ENCODE data around the gene SAPCD1.
A peak's percentile ranks its signal among the peaks of the same experiment; 100 is the strongest.

Gene SAPCD1

DNA sequence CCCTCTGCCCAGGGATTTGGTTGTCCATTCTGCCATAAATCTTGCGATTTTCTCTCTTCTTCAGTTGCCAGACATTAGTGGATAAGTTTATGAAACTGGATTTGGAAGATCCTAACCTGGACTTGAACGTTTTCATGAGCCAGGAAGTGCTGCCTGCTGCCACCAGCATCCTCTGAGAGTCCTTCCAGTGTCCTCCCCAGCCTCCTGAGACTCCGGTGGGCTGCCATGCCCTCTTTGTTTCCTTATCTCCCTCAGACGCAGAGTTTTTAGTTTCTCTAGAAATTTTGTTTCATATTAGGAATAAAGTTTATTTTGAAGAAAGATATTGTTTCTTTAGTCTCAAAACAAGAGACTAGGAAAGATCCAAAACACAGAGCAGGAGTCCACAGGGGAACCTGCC, at the start of gene SAPCD1:
Gene SAPCD1 (plus strand): TSS at position 301 of the 400 bp plus-strand sequence. CDS start 399 bp downstream, outside the sequence.
- no peak for DNase-seq

DNA sequence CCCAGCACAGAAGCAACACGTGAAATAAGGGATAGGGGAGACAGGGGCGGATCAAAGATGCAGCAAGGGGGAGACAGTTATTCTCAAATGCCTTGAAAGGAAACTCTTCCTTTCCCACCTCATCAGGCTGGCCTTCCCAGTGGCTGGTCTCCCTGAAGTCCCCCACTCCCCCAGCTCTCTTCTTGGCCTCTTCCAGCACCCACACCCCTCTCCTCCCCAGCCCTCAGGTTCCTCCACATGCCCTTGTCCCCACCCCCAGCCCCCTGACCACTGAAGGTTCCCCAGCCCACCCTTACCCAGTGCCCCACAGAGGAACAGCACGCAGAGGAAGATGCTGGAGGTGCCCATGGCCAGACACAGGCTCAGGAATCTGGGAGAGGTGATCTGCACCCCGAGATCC, 49.0 kb upstream of the SAPCD1 start:
- DNase-seq: no peak

- no peak for DNase-seq
These were observed 48.3 kb upstream of the SAPCD1 start for GRCh38 chr6:31713991-31714684.

- peak; percentile 8 to 38 for DNase-seq
These were observed 47.2 kb upstream of the SAPCD1 start, which contains the start of gene LY6G6D for GRCh38 chr6:31715022-31715958. TSS of gene LY6G6D (plus strand) at chr6:31715348. CDS start at chr6:31715356, 8 bp downstream.

GRCh38 chr6:31717499-31718222, 44.8 kb upstream of the SAPCD1 start:
- DNase-seq: no peak

DNA sequence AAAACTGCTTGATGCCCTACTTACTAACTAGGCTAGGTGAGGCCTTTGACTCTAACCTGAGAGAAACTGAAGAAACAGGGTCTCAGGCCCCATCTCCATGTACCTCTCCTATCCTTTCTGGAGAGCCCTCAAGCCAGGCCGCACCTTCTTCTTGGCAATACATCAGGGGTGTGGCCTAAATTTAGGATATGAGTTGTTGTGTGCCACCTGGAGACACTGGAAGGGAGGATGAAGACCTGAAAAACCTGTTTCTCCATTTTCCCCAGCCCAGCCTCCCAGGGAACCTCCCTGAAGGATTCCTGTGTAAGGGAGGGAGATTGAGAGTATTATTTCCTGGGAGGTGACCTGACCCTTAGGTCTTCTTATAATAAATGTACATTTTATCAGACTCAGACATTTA, 44.2 kb upstream of the SAPCD1 start:
- no peak for DNase-seq

- no peak for DNase-seq
These were observed 43.5 kb upstream of the SAPCD1 start for GRCh38 chr6:31719001-31719400.

DNA sequence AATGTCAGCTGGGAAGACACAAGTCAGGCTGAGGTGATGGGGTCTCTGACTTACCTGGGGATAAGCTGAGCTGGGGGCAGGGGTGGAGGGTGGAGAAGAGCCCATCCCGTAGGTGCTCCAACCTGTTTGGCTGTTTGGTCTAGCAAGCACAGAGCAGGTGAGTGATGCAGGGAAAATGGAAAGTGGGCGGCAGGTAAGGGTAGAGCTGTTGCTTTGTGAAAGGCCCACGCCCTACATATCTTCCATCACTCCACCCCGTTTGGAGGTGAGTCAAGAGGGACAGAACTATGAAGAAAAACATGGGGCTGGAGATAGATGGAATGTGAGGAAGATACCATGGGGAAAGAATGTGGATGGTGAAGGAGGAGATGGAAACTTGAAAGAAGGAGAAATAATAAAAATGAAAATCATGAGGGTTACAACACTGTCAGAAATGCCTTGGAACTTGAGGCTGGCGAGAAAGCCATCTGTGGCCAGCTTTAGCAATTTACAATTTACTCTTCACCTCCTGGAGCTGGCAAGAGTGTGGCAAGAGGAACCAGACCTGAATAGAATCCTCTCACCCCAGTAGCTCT, 42.2 kb upstream of the SAPCD1 start:
- no peak for DNase-seq

DNA sequence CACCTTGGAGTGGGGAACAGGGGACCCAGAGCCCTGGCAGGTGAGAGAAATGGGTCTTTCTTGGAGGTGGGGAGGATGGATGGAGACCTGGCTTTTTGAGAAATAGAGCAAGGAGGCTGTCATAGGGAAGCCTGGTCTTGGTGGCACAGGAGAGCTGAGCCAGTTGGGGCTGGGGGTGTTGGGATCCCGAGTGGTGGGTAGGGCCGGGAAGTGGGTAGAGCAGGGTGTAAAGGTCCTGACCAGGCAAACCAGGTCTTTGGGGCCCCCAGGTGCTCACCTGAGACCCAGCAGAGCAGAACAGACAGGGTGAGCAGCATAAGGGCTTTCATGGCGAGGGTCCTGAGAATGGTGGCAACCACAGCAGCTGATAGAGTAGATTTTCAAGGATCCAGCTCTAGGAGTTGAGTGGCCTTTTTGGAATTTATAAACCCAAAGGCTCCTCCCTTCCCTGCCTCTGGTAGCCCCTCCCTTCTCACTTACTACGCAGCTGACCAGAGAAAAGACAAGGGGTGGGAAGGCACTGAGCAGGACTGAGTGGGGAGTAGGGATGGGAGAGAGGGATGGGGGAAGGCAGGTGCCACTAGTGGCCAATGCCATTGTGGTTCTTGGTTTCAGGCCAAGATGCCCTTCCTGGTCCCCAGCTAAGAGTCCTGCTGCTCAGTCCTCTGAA, 41.0 kb upstream of the SAPCD1 start, which contains the start of gene LY6G6C:
Gene LY6G6C (minus strand): TSS at position 396 of the 670 bp plus-strand sequence. CDS start 67 bp downstream, at position 329.
- DNase-seq: no peak

DNA sequence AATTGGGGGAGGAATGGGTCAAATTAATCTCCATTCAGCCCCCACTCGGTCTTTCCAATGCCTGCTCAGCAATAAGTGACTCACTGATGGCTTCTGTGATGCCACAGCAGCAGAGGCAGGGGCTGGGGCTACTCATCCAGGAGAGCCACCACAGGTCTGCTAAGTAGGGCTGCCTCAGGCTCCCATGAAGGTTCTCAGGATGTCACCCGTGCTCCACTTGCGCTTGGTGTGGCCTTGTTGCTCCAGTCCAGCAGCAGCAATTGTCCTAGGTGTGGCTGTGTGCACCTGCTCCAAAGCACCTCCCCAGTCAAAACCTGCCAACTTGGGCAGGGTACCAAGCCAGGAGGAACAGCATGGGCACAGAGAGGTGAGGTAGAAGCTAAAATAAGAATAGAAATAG, 40.3 kb upstream of the SAPCD1 start:
- no peak for DNase-seq

DNA sequence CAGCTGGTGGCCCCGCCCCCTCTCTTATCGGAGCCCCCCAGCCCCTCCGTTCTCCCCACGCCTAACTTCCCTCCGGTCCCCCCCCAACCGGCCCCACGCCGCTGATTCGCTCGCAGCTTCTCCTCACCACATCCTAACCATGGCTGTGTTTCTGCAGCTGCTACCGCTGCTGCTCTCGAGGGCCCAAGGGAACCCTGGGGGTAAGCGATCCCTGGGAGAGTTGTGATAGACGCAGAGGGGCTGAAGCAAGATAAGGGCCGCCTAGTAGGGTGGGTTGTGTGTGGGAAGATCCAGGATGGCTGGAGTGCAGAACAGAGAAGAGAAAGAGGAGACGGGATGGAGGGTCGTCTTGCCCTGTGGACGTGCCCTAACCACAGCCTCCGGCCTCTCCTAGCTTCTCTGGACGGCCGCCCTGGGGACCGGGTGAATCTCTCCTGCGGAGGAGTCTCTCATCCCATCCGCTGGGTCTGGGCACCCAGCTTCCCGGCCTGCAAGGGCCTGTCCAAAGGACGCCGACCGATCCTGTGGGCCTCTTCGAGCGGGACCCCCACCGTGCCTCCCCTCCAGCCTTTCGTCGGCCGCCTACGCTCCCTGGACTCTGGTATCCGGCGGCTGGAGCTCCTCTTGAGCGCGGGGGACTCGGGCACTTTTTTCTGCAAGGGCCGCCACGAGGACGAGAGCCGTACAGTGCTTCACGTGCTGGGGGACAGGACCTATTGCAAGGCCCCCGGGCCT, 39.0 kb upstream of the SAPCD1 start, which contains the start of gene MPIG6B:
Gene MPIG6B (plus strand): TSS at position 129 of the 735 bp plus-strand sequence. CDS start 11 bp downstream, at position 140.
- DNase-seq: no peak

- no peak for DNase-seq
These were observed 38.3 kb upstream of the SAPCD1 start for GRCh38 chr6:31723980-31724691.

DNA sequence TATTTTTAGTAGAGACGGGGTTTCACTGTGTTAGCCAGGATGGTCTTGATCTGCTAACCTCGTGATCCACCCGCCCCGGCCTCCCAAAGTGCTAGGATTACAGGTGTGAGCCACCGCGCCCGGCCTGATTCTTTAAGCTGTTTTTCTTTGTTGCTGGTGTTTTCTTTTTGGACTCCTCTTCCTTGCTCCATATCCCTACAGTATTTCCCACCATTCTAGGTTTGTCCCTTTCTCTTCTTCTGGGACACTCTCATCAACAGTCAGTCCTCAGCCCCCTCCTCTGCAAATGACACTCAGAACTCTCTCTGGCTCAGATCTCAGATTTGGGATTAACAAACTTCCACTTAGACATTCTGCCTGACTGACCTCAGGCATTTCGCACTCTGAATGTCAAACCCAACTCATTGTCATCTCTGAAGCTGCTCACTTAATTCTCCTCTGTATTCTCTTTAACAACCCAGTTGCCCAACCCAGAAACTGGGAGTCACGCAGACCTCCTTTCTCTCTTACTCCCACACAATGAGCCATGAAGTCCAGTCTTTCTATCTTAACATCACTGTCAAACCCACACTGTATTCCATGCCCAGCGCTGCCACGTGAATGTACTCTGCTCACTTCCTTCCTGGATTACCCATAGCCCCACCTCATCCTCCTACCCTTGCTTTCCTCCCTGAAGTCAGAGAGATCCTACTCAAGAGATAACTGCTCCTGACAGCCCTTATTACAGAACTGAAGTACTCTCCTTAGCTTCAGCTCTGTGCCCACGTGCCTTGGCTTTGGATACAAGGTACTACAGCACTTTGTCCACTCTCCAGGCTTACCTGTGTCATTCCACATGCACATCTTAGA, 36.7 kb upstream of the SAPCD1 start:
- DNase-seq: no peak

DNA sequence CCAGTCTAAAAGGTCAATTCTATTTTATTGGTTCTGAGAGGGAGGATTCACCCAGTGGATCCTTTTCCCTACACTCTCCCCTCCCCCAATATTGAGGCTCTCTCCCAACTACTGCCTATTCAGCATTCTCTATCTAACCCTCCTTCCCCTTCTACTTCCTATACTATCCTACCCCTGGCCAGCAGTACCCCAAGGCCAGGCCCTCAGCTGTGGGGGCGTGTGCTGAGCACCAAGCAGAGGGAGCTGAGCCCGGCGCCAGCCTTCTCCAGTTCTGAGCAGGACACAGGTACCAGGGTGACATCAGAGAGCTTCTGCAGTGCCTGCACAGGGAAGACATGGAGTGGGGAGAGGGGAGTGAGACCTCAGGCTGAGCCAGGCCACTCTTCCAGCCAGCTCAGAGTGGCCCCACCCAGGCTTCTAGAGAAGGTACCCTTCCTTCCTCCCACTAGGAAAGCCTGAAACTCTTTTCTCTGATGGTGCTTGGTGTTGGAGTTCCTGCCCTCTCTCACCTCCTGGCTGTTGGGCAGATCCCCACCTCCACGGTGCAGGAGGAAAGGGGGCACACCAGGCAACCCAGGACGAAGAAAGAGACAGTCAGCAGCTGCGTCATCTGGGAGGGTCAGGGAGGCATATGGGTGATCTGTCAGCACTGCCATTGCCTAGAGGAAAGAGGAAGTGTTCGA, 35.3 kb upstream of the SAPCD1 start:
- no peak for DNase-seq

DNA sequence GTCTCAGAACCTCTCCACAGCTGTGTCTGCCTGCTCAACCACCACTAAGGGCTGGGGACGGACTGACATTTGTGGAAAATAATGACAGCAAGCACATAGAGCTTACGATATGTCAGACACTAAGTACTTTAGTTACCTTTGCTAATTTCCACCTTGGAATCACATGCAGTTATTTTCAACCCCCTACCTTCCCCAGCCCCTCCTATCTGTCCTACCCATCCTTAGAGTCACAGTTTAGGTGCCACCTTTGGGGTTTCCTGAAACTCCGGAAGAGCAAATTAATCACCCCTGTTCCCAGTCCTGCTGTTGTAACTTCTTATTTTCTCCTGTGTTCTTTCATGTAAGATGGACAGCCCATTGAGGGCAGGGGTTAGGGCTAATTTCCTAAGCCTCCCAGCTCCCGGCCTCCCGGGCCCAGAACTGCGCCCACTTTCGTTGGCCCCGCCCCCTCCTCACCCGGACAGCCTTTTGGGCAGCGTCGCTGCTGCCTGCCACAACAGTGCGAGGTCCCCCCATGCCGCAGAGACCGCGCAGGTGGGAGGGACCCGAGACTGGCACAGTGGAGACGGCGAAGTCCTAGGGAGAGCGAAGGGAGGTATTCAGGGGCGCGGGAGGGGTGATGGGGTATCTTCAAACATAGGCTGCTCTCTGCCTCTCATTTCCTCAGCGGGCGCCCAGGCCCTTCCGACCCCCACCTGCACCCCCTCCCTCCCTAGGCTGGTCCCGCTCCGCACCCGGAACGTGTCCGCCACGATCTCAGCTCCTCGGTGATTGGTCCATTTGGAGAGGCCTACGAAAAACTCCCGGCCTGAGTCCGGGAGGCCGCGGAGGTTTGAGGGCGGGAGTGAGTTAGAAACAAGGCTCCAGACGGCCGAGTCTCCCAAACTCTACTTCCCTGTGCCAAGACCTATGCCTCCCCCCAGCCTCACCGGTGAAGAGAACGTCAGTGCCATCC, 34.5 kb upstream of the SAPCD1 start:
- DNase-seq: no peak

- no peak for DNase-seq
These were observed 33.5 kb upstream of the SAPCD1 start, which contains the start of gene DDAH2 for GRCh38 chr6:31728767-31729514. TSS of gene DDAH2 (minus strand) at chr6:31729299. CDS start at chr6:31729161, 138 bp downstream.

GRCh38 chr6:31729515-31729978, 32.9 kb upstream of the SAPCD1 start:
- peak; percentile 65 to 88 for DNase-seq
